Parathyroid adenoma (tissue), 2 donors: ENCODE measurements around the gene GIMD1.

Source experiments
- H2AFZ ChIP-seq: fragments of 300-600 bp; sonication (generic); one replicate; pipeline ENCODE4 v1.7.0; 2017; ENCODE audit warnings: antibody characterized with exemption, mild to moderate bottlenecking
- H3K27ac ChIP-seq: fragments of 300-600 bp; sonication (generic); one replicate; pipeline ENCODE4 v1.7.0; 2017
- H3K27me3 ChIP-seq: fragments of 300-600 bp; sonication (generic); one replicate; pipeline ENCODE4 v1.7.0; 2017; ENCODE audit warnings: low read length; ENCODE audit not compliant: control insufficient read depth, insufficient read depth
- H3K36me3 ChIP-seq: fragments of 300-600 bp; sonication (generic); one replicate; pipeline ENCODE4 v1.7.0; 2017; ENCODE audit warnings: low read length; ENCODE audit not compliant: control insufficient read depth, insufficient read depth
- H3K4me1 ChIP-seq: fragments of 300-600 bp; sonication (generic); one replicate; pipeline ENCODE4 v1.7.0; 2017; ENCODE audit warnings: control low read depth
- H3K4me2 ChIP-seq: fragments of 300-600 bp; sonication (generic); one replicate; pipeline ENCODE4 v1.7.0; 2017; ENCODE audit warnings: low read length
- H3K4me3 ChIP-seq: fragments of 300-600 bp; sonication (generic); one replicate; pipeline ENCODE4 v1.7.0; 2017; ENCODE audit warnings: low read depth, low read length
- H3K79me2 ChIP-seq: fragments of 300-600 bp; sonication (generic); one replicate; pipeline ENCODE4 v1.7.0; 2017; ENCODE audit warnings: control low read depth
- H3K9ac ChIP-seq: fragments of 300-600 bp; sonication (generic); one replicate; pipeline ENCODE4 v1.7.0; 2017; ENCODE audit warnings: mild to moderate bottlenecking
- H3K9me3 ChIP-seq: fragments of 300-600 bp; sonication (generic); one replicate; pipeline ENCODE4 v1.7.0; 2017; ENCODE audit warnings: low read length; ENCODE audit not compliant: control insufficient read depth
- CTCF ChIP-seq: fragments of 300-600 bp; sonication (generic); IDR thresholded peaks from one replicate; pipeline ENCODE4 v1.7.0; 2017; ENCODE audit warnings: antibody characterized with exemption, mild to moderate bottlenecking
- donor health status: primary hyperparathyroidism.

GIMD1 gene

GRCh38 chr4:106315968-106316772 lies 52.4 kb downstream of the GIMD1 start, which contains the start of the genes AIMP1 and TBCK:
Gene AIMP1 (plus strand): TSS chr4:106316550. CDS start chr4:106325010, 8,460 bp downstream.
Gene TBCK (minus strand): TSS chr4:106316209. CDS start chr4:106308960, 7,249 bp downstream.
- H3K9me3 ChIP-seq: no peaks in the 10 kb centered on the region
- peaks cover 5% of the 10 kb centered on the region for H3K4me1 ChIP-seq
- H3K4me3 ChIP-seq: peak within 1 kb of the TSS; percentile 95
- H2AFZ ChIP-seq: peak within 1 kb of the TSS; percentile 95
- H3K27ac ChIP-seq: peak within 1 kb of the TSS; percentile 96
- TF ChIP-seq CTCF: no peak
- peak within 1 kb of the TSS; percentile 63 for H3K9ac ChIP-seq
- H3K4me2 ChIP-seq: peak within 1 kb of the TSS; percentile 86
- peaks cover 4% of the 10 kb centered on the region for H3K79me2 ChIP-seq
- H3K27me3 ChIP-seq: no peaks in the 10 kb centered on the region
- H3K36me3 ChIP-seq: no peaks in the 10 kb centered on the region

- TF ChIP-seq CTCF: no peak
- Histone ChIP-seq H2AFZ (peak overlapping the region; percentile 95), H3K4me2 (peak overlapping the region; percentile 86), H3K4me1 (peaks cover 5% of the 10 kb centered on the region), H3K9me3 (no peaks in the 10 kb centered on the region), H3K9ac (no peak overlapping the region), H3K27me3 (no peaks in the 10 kb centered on the region), H3K36me3 (no peaks in the 10 kb centered on the region), H3K4me3 (peak overlapping the region; percentile 95), H3K79me2 (peaks cover 4% of the 10 kb centered on the region), H3K27ac (peak overlapping the region; percentile 96)
Observed at GRCh38 chr4:106315476-106315967, 53.1 kb downstream of the GIMD1 start.

- no peaks in the 10 kb centered on the region for H3K36me3 ChIP-seq
- H3K79me2 ChIP-seq: peaks cover 4% of the 10 kb centered on the region
- H3K27me3 ChIP-seq: no peaks in the 10 kb centered on the region
- H3K9ac ChIP-seq: no peak overlapping the region
- peak overlapping the region; percentile 95 for H3K4me3 ChIP-seq
- H3K4me1 ChIP-seq: peaks cover 5% of the 10 kb centered on the region
- H3K27ac ChIP-seq: no peak overlapping the region
- no peak for TF ChIP-seq CTCF
- H3K9me3 ChIP-seq: no peaks in the 10 kb centered on the region
- peak overlapping the region; percentile 95 for H2AFZ ChIP-seq
- peak overlapping the region; percentile 86 for H3K4me2 ChIP-seq
Observed at GRCh38 chr4:106314960-106315359, 53.6 kb downstream of the GIMD1 start.

- Histone ChIP-seq H3K4me1 (peaks cover 5% of the 10 kb centered on the region), H3K4me3 (no peak overlapping the region), H3K36me3 (no peaks in the 10 kb centered on the region), H2AFZ (no peak overlapping the region), H3K9me3 (no peaks in the 10 kb centered on the region), H3K27me3 (no peaks in the 10 kb centered on the region), H3K9ac (no peak overlapping the region), H3K27ac (no peak overlapping the region), H3K4me2 (no peak overlapping the region), H3K79me2 (peaks cover 7% of the 10 kb centered on the region)
- no peak for TF ChIP-seq CTCF
Observed at GRCh38 chr4:106312997-106313522, 55.5 kb downstream of the GIMD1 start.
